ENCODE data around the gene EFNA1. TPM values are rescaled to one million over a fixed set of nuclear protein-coding genes. Genes with fewer than 3 reads are reported as not detected.

EFNA1 gene
- polyA plus RNA-seq, 1 donor from 2014 or later = 0.50 TPM

DNA sequence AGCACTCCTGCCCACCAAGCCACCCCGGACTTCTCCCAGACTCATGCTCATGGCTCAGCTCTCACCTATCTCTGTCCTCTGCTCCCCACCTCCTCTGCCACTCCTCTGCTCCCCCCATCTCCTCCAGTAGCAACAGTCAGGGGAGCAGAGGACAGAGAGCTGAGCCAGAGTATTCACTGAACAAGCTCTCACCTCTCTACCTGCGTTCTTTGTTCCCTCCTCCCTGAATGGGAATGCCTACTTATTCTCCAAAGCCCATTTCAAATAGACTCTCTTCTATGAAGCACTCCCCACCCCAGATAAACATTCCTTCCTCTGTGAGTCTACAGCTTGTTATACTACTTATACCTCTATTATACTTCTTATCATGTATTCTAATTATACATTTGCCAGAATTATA is 6.4 kb upstream of the EFNA1 start:
- no peaks in the 10 kb centered on the region for H3K9me3 ChIP-seq (ENCODE audit: low read length)
- H3K79me2 ChIP-seq (replicated peaks; ENCODE audit: insufficient read depth, low read length) = no peaks in the 10 kb centered on the region
- H3K9me2 ChIP-seq (ENCODE audit: insufficient read depth, low read length) = no peaks in the 10 kb centered on the region
- no peak overlapping the region for H3K27ac ChIP-seq (ENCODE audit: low read length)
- H4K20me1 ChIP-seq (ENCODE audit: insufficient read depth) = no peaks in the 10 kb centered on the region
- no peaks in the 10 kb centered on the region for H3F3A ChIP-seq (ENCODE audit: insufficient read depth, low read length, poor library complexity, severe bottlenecking)
- peaks cover 20% of the 10 kb centered on the region for H3K27me3 ChIP-seq (ENCODE audit: insufficient read depth, low read depth, low read length)
- H3K9ac ChIP-seq (ENCODE audit: low read length) = no peak overlapping the region
- no peak overlapping the region for H3K4me3 ChIP-seq (ENCODE audit: low read length)
- H3K36me3 ChIP-seq (ENCODE audit: insufficient read depth, low read length) = no peaks in the 10 kb centered on the region
- H2AFZ ChIP-seq (ENCODE audit: low read depth, low read length) = no peak overlapping the region
- no peak overlapping the region for H3K4me2 ChIP-seq (ENCODE audit: low read length)
- TF ChIP-seq, protein P1, sequence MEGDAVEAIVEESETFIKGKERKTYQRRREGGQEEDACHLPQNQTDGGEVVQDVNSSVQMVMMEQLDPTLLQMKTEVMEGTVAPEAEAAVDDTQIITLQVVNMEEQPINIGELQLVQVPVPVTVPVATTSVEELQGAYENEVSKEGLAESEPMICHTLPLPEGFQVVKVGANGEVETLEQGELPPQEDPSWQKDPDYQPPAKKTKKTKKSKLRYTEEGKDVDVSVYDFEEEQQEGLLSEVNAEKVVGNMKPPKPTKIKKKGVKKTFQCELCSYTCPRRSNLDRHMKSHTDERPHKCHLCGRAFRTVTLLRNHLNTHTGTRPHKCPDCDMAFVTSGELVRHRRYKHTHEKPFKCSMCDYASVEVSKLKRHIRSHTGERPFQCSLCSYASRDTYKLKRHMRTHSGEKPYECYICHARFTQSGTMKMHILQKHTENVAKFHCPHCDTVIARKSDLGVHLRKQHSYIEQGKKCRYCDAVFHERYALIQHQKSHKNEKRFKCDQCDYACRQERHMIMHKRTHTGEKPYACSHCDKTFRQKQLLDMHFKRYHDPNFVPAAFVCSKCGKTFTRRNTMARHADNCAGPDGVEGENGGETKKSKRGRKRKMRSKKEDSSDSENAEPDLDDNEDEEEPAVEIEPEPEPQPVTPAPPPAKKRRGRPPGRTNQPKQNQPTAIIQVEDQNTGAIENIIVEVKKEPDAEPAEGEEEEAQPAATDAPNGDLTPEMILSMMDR (IDR thresholded peaks at IDR 0.05; ENCODE audit: poor library complexity, severe bottlenecking) = no peak
- TF ChIP-seq SMC3 (conservative IDR thresholded peaks at IDR 0.05; ENCODE audit: poor library complexity) (no peak), EP300 (conservative IDR thresholded peaks at IDR 0.05; ENCODE audit: poor library complexity, severe bottlenecking) (no peak), EZH2 (IDR thresholded peaks at IDR 0.05; ENCODE audit: borderline replicate concordance, insufficient read depth, low read length, poor library complexity, severe bottlenecking) (no peak), MXI1 (conservative IDR thresholded peaks at IDR 0.05; ENCODE audit: poor library complexity, severe bottlenecking) (no peak), POLR2AphosphoS5 (IDR thresholded peaks at IDR 0.05) (no peak), RAD21 (conservative IDR thresholded peaks at IDR 0.05) (no peak), TAF1 (IDR thresholded peaks at IDR 0.05; ENCODE audit: low read depth) (no peak)
- TF ChIP-seq, protein P2, sequence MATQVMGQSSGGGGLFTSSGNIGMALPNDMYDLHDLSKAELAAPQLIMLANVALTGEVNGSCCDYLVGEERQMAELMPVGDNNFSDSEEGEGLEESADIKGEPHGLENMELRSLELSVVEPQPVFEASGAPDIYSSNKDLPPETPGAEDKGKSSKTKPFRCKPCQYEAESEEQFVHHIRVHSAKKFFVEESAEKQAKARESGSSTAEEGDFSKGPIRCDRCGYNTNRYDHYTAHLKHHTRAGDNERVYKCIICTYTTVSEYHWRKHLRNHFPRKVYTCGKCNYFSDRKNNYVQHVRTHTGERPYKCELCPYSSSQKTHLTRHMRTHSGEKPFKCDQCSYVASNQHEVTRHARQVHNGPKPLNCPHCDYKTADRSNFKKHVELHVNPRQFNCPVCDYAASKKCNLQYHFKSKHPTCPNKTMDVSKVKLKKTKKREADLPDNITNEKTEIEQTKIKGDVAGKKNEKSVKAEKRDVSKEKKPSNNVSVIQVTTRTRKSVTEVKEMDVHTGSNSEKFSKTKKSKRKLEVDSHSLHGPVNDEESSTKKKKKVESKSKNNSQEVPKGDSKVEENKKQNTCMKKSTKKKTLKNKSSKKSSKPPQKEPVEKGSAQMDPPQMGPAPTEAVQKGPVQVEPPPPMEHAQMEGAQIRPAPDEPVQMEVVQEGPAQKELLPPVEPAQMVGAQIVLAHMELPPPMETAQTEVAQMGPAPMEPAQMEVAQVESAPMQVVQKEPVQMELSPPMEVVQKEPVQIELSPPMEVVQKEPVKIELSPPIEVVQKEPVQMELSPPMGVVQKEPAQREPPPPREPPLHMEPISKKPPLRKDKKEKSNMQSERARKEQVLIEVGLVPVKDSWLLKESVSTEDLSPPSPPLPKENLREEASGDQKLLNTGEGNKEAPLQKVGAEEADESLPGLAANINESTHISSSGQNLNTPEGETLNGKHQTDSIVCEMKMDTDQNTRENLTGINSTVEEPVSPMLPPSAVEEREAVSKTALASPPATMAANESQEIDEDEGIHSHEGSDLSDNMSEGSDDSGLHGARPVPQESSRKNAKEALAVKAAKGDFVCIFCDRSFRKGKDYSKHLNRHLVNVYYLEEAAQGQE (IDR thresholded peaks at IDR 0.05; ENCODE audit: borderline replicate concordance) = no peak

DNA sequence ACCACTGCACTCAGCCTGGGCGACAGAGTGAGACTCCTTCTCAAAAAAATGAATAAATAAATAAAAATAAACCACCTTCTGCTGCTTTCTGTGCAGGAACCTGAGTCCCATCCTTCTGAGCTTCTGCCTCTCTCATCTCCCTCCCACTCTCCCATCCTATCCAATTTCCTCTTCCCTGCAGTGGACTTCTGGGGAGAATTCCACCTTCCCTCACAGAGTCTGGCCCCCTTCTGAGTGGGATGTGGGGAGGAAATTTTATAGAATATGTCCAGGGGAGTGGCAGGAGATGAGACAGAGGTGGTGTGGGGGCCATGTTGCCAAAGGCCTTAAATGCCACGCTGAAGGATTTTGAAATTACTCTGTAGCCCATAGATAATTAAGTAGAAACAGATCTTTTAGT is 5.4 kb upstream of the EFNA1 start:
- H3K9me3 ChIP-seq (ENCODE audit: low read length) = no peaks in the 10 kb centered on the region
- H3K4me2 ChIP-seq (ENCODE audit: low read length) = no peak overlapping the region
- H3K27me3 ChIP-seq (ENCODE audit: insufficient read depth, low read depth, low read length) = peaks cover 31% of the 10 kb centered on the region
- no peaks in the 10 kb centered on the region for H3K9me2 ChIP-seq (ENCODE audit: insufficient read depth, low read length)
- H2AFZ ChIP-seq (ENCODE audit: low read depth, low read length) = no peak overlapping the region
- no peak overlapping the region for H3K27ac ChIP-seq (ENCODE audit: low read length)
- H3K4me3 ChIP-seq (ENCODE audit: low read length) = no peak overlapping the region
- TF ChIP-seq, protein P1 (IDR thresholded peaks at IDR 0.05; ENCODE audit: poor library complexity, severe bottlenecking) = no peak
- TF ChIP-seq TAF1 (IDR thresholded peaks at IDR 0.05; ENCODE audit: low read depth) = no peak
- no peak for TF ChIP-seq SMC3 (conservative IDR thresholded peaks at IDR 0.05; ENCODE audit: poor library complexity)
- TF ChIP-seq EP300 (conservative IDR thresholded peaks at IDR 0.05; ENCODE audit: poor library complexity, severe bottlenecking) = no peak
- TF ChIP-seq POLR2AphosphoS5 (IDR thresholded peaks at IDR 0.05) = no peak
- TF ChIP-seq, protein P2 (IDR thresholded peaks at IDR 0.05; ENCODE audit: borderline replicate concordance) = no peak
- TF ChIP-seq EZH2 (IDR thresholded peaks at IDR 0.05; ENCODE audit: borderline replicate concordance, insufficient read depth, low read length, poor library complexity, severe bottlenecking) = no peak
- TF ChIP-seq MXI1 (conservative IDR thresholded peaks at IDR 0.05; ENCODE audit: poor library complexity, severe bottlenecking) = no peak
- no peak for TF ChIP-seq RAD21 (conservative IDR thresholded peaks at IDR 0.05)
- H3K36me3 ChIP-seq (ENCODE audit: insufficient read depth, low read length) = no peaks in the 10 kb centered on the region
- H3K79me2 ChIP-seq (replicated peaks; ENCODE audit: insufficient read depth, low read length) = no peaks in the 10 kb centered on the region
- H3F3A ChIP-seq (ENCODE audit: insufficient read depth, low read length, poor library complexity, severe bottlenecking) = peaks cover 2% of the 10 kb centered on the region
- H3K9ac ChIP-seq (ENCODE audit: low read length) = no peak overlapping the region
- H4K20me1 ChIP-seq (ENCODE audit: insufficient read depth) = no peaks in the 10 kb centered on the region

Data from neural cell (in vitro differentiated cells).